Testis (tissue), 3 donors: ENCODE data around the gene OR5K2. TPM values are rescaled to one million over a fixed set of nuclear protein-coding genes. Genes with fewer than 3 reads are reported as not detected.

Source experiments
- polyA plus RNA-seq: library from polyadenylated mRNA; stranded (reverse); fragments of 350-450 nt; fragmentation: Illumina TruSeq; extraction: RNeasy Lipid Tissue Mini Kit (QIAGEN cat#74804); gene quantifications from one replicate; pipeline ENCODE4 v1.2.3, GENCODE V29; 2014; ENCODE audit warnings: low read depth, low replicate concordance; ENCODE audit not compliant: insufficient read depth
- small RNA-seq, 2 donors: library from RNA; depleted of rRNA; stranded (forward); fragments of <200 nt; gene quantifications; one replicate each; pipeline ENCODE3, GENCODE V24; 2016
- total RNA-seq, 2 donors: library from RNA; depleted of rRNA; stranded (reverse); fragments of >200 nt; gene quantifications; one replicate each; pipeline ENCODE4 v1.2.3, GENCODE V29; 2016

OR5K2 gene
- total and polyA plus RNA-seq, 3 donors from 2014 or later = not detected

Small RNA genes lying within 50 kb of the gene (small RNA-seq; reads per million reads assigned to genes)
- gene RPL38P4 = 0 reads per million in 2 donors

Other genes starting within 250 kb of the OR5K2 start
- gene OR5H6, start 233.4 kb upstream of the OR5K2 start, total RNA-seq = not detected
- not detected for gene OR5H6, start 233.4 kb upstream of the OR5K2 start, polyA plus RNA-seq
- gene OR5H2, start 215.2 kb upstream of the OR5K2 start, total RNA-seq = not detected
- gene OR5H2, start 215.2 kb upstream of the OR5K2 start, polyA plus RNA-seq = not detected
- not detected for gene OR5K4, start 143.8 kb upstream of the OR5K2 start, total RNA-seq
- not detected for gene OR5K4, start 143.8 kb upstream of the OR5K2 start, polyA plus RNA-seq
- gene OR5K3, start 107.0 kb upstream of the OR5K2 start, total RNA-seq = not detected
- gene OR5K3, start 107.0 kb upstream of the OR5K2 start, polyA plus RNA-seq = not detected
- not detected for gene OR5K1, start 34.5 kb upstream of the OR5K2 start, total RNA-seq
- gene OR5K1, start 34.5 kb upstream of the OR5K2 start, polyA plus RNA-seq = not detected
- gene CLDND1, start 25.2 kb downstream of the OR5K2 start, total RNA-seq = 100 to 1,000 TPM; 150 to 162 TPM
- gene CLDND1, start 25.2 kb downstream of the OR5K2 start, polyA plus RNA-seq = 207 TPM
- gene GPR15, start 34.3 kb downstream of the OR5K2 start, total RNA-seq = not detected
- 0.34 TPM for gene GPR15, start 34.3 kb downstream of the OR5K2 start, polyA plus RNA-seq
- gene CPOX, start 95.9 kb downstream of the OR5K2 start, total RNA-seq = 10 to 100 TPM; 21.7 to 25.4 TPM
- gene CPOX, start 95.9 kb downstream of the OR5K2 start, polyA plus RNA-seq = 9.3 TPM